Gastrocnemius medialis (tissue), 4 donors: ENCODE results near the gene RREB1.

Source experiments
- POLR2A ChIP-seq, 2 donors: fragments of 450-650 bp; IDR thresholded peaks; one replicate each; pipeline ENCODE4 v1.6.1; 2017; ENCODE audit warnings: antibody characterized with exemption in 2 of 2, mild to moderate bottlenecking in 2 of 2, moderate library complexity in 2 of 2
- TF ChIP-seq, protein P1 (sequence below), 5 experiments: fragments of 450-650 bp in 3 of 5; fragments of 200-600 bp in 2 of 5; sonication (generic) in 2 of 5; IDR thresholded peaks in 4 of 5; conservative IDR thresholded peaks in 1 of 5; 1 replicate in 4 of 5; 2 replicates in 1 of 5; pipeline ENCODE4 v1.5.1; 2016 to 2019; ENCODE audit warnings: antibody characterized with exemption in 5 of 5, mild to moderate bottlenecking in 3 of 5, moderate library complexity in 3 of 5

DNA sequence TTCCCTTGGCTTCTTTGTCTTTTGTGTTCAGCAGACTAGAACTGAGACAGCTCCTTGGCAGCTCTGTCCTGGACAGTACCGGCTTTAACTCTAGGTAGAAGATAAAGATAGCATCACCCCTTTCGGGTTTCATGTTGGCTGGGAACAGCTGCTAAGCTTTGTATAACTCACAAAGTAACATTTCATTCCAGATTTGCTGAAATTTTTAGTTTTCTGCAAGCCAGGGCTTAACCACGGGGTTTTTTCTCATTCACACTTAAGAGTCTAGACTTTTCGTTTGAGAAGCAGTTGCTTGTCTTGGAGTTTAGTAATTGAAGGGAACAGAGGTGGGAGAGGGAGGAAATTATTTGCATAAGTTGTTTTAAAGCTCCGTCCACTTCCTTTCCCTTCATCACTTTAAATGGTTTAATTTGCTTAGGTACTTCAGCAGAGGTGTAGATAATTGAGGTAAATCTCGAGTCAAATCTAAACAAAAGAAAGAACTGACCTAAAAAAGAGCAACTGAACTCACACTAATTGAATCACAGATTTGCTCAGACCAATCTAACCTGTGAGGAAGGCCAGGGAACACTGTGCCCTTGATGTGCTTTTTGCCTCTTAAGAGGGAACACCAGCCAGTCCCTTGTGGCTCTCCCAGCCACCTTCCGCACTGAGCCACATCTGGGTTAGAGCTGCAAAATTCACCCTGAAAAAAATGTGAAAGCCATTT, 48.3 kb downstream of the RREB1 start:
- TF ChIP-seq, protein P1, sequence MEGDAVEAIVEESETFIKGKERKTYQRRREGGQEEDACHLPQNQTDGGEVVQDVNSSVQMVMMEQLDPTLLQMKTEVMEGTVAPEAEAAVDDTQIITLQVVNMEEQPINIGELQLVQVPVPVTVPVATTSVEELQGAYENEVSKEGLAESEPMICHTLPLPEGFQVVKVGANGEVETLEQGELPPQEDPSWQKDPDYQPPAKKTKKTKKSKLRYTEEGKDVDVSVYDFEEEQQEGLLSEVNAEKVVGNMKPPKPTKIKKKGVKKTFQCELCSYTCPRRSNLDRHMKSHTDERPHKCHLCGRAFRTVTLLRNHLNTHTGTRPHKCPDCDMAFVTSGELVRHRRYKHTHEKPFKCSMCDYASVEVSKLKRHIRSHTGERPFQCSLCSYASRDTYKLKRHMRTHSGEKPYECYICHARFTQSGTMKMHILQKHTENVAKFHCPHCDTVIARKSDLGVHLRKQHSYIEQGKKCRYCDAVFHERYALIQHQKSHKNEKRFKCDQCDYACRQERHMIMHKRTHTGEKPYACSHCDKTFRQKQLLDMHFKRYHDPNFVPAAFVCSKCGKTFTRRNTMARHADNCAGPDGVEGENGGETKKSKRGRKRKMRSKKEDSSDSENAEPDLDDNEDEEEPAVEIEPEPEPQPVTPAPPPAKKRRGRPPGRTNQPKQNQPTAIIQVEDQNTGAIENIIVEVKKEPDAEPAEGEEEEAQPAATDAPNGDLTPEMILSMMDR (IDR thresholded peaks at IDR 0.05 in 4 of 5, conservative IDR thresholded peaks at IDR 0.05 in 1 of 5) = no peak
- no peak for TF ChIP-seq POLR2A (IDR thresholded peaks at IDR 0.05)
